ENCODE measurements around the gene CA12.

GRCh38 chr15:63422891-63423590 is 41.4 kb upstream of the CA12 start:
- no peak for TF ChIP-seq CTCF (IDR thresholded peaks at IDR 0.05; ENCODE audit: low read depth, low read length, missing input control)
- TF ChIP-seq RAD21 (IDR thresholded peaks at IDR 0.05): no peak
- TF ChIP-seq GABPA (IDR thresholded peaks at IDR 0.05 in 1 of 2, conservative IDR thresholded peaks at IDR 0.05 in 1 of 2): no peak
- no peak for TF ChIP-seq SP1 (IDR thresholded peaks at IDR 0.05)
- no peak for TF ChIP-seq ATF3 (IDR thresholded peaks at IDR 0.05)
